H1 (cell line): ENCODE measurements around the gene S100A4. TPM values are rescaled to one million over a fixed set of nuclear protein-coding genes. Genes with fewer than 3 reads are reported as not detected.

ENCODE experiments used
- CTCF ChIA-PET: fragments of 300-600 bp; sonication (Branson Sonifier 250); formaldehyde crosslinking; loops from one replicate; lab custom pipeline; 2021; ENCODE audit not compliant: partially characterized antibody; lab: Charles Lee
- POLR2A ChIA-PET: fragments of 300-600 bp; sonication (Branson Sonifier 250); formaldehyde crosslinking; loops from one replicate; lab custom pipeline; 2021; ENCODE audit warnings: inconsistent platforms; ENCODE audit not compliant: partially characterized antibody; lab: Charles Lee
- DNase-seq, 2 experiments: peaks; one replicate each; pipeline versions ENCODE4 v3.0.0 to v3.0.0-alpha.2; 2010 to 2022; ENCODE audit warnings: low spot score in 2 of 2, low read depth in 1 of 2, mixed read lengths in 1 of 2
- FAIRE-seq: peaks from 2 replicates; lab custom pipeline; 2011; peaks lifted over from hg19 to GRCh38; lab: Jason Lieb, UNC
- H2AFZ ChIP-seq: 2 replicates; pipeline ENCODE4 v1.8.1; 2012; ENCODE audit warnings: low read length, inconsistent platforms
- H2AK5ac ChIP-seq: 2 replicates; pipeline ENCODE4 v1.6.1; 2013; ENCODE audit warnings: low read depth, low read length
- H2BK120ac ChIP-seq: replicated peaks from 2 replicates; pipeline ENCODE3; 2013; ENCODE audit warnings: low read depth, low read length, inconsistent platforms
- H2BK12ac ChIP-seq: 2 replicates; pipeline ENCODE4 v1.6.1; 2013; ENCODE audit warnings: low read depth, low read length
- H2BK15ac ChIP-seq: 2 replicates; pipeline ENCODE4 v1.6.1; 2013; ENCODE audit warnings: low read length
- H2BK20ac ChIP-seq: 2 replicates; pipeline ENCODE4 v1.6.1; 2013; ENCODE audit warnings: low read length
- H2BK5ac ChIP-seq: 2 replicates; pipeline ENCODE4 v1.6.1; 2013; ENCODE audit warnings: low read depth, low read length
- H3K14ac ChIP-seq: 2 replicates; pipeline ENCODE4 v1.6.1; 2013; ENCODE audit warnings: inconsistent platforms; ENCODE audit not compliant: insufficient read length
- H3K18ac ChIP-seq: 2 replicates; pipeline ENCODE4 v1.6.1; 2013; ENCODE audit warnings: low read length; ENCODE audit errors: extremely low read depth
- H3K23ac ChIP-seq: 2 replicates; pipeline ENCODE4 v1.6.1; 2013; ENCODE audit warnings: inconsistent platforms; ENCODE audit not compliant: insufficient read length
- H3K23me2 ChIP-seq: 2 replicates; pipeline ENCODE4 v1.6.1; 2013; ENCODE audit warnings: low read depth, low read length
- H3K27ac ChIP-seq: 2 replicates; pipeline ENCODE4 v1.6.1; 2011; ENCODE audit warnings: low read depth, low read length, inconsistent platforms
- H3K27me3 ChIP-seq, 4 experiments: replicated peaks in 1 of 4; 1 replicate in 1 of 4; 2 replicates in 3 of 4; pipeline versions ENCODE4 v1.6.1 to v1.8.1; 2011 to 2013; ENCODE audit warnings: low read length in 3 of 4, mild to moderate bottlenecking in 3 of 4, inconsistent platforms in 2 of 4, mixed read lengths in 2 of 4, moderate library complexity in 1 of 4; ENCODE audit not compliant: control insufficient read depth in 3 of 4, insufficient read depth in 3 of 4; ENCODE audit errors: extremely low read depth in 1 of 4
- H3K36me3 ChIP-seq, 4 experiments: 2 replicates each; pipeline versions ENCODE4 v1.6.1 to v1.8.1; 2011 to 2013; ENCODE audit warnings: mild to moderate bottlenecking in 4 of 4, low read length in 3 of 4, moderate library complexity in 2 of 4, control low read depth in 1 of 4, inconsistent platforms in 1 of 4; ENCODE audit not compliant: insufficient read depth in 4 of 4, control insufficient read depth in 2 of 4
- H3K4ac ChIP-seq: replicated peaks from 2 replicates; pipeline ENCODE3; 2013; ENCODE audit warnings: low read length, low read depth, mixed read lengths, inconsistent platforms; ENCODE audit not compliant: insufficient read length
- H3K4me1 ChIP-seq, 4 experiments: replicated peaks in 1 of 4; 1 replicate in 1 of 4; 2 replicates in 3 of 4; pipeline versions ENCODE4 v1.6.1 to v1.8.1; 2011 to 2013; ENCODE audit warnings: low read length in 3 of 4, inconsistent platforms in 2 of 4, mixed read lengths in 1 of 4; ENCODE audit not compliant: insufficient read depth in 4 of 4, control insufficient read depth in 3 of 4
- H3K4me2 ChIP-seq, 2 experiments: 2 replicates each; pipeline versions ENCODE4 v1.6.1 to v1.8.1; 2011 to 2013; ENCODE audit warnings: low read depth in 2 of 2, low read length in 2 of 2, control low read depth in 1 of 2, inconsistent platforms in 1 of 2, mild to moderate bottlenecking in 1 of 2; ENCODE audit not compliant: insufficient read depth in 1 of 2
- H3K4me3 ChIP-seq, 4 experiments: fragments of 200-600, 300-600 bp in 1 of 4; sonication (generic), shearing (Covaris generic), sonication (Bioruptor Twin) in 1 of 4; 2 replicates each; pipeline versions ENCODE4 v1.5.1 to v1.8.1; 2011 to 2016; ENCODE audit warnings: low read length in 4 of 4, low read depth in 3 of 4, control low read depth in 2 of 4, inconsistent platforms in 2 of 4, mild to moderate bottlenecking in 2 of 4, mixed read lengths in 1 of 4, moderate library complexity in 1 of 4; ENCODE audit not compliant: insufficient read depth in 2 of 4; ENCODE audit errors: extremely low read depth in 1 of 4
- H3K56ac ChIP-seq: replicated peaks from 2 replicates; pipeline ENCODE3; 2013; ENCODE audit warnings: low read depth, mild to moderate bottlenecking, mixed read lengths, low read length, inconsistent platforms; ENCODE audit not compliant: insufficient read length
- H3K79me1 ChIP-seq: 2 replicates; pipeline ENCODE4 v1.6.1; 2013; ENCODE audit warnings: low read depth, low read length, control low read depth
- H3K79me2 ChIP-seq, 2 experiments: 2 replicates each; pipeline versions ENCODE4 v1.6.1 to v1.8.1; 2012 to 2013; ENCODE audit warnings: low read length in 2 of 2, mild to moderate bottlenecking in 2 of 2, inconsistent platforms in 1 of 2; ENCODE audit not compliant: insufficient read depth in 2 of 2, control insufficient read depth in 1 of 2
- H3K9ac ChIP-seq, 4 experiments: replicated peaks in 1 of 4; 1 replicate in 1 of 4; 2 replicates in 3 of 4; pipeline versions ENCODE4 v1.6.1 to v1.8.1; 2011 to 2013; ENCODE audit warnings: low read depth in 3 of 4, low read length in 3 of 4, control low read depth in 2 of 4, mild to moderate bottlenecking in 2 of 4, moderate library complexity in 2 of 4, inconsistent platforms in 1 of 4; ENCODE audit errors: extremely low read depth in 1 of 4
- H3K9me3 ChIP-seq, 2 experiments: 2 replicates each; pipeline versions ENCODE4 v1.6.1 to v1.8.1; 2012 to 2013; ENCODE audit warnings: mild to moderate bottlenecking in 2 of 2, moderate library complexity in 2 of 2, control low read depth in 1 of 2, inconsistent platforms in 1 of 2, low read depth in 1 of 2, low read length in 1 of 2, mixed read lengths in 1 of 2; ENCODE audit not compliant: insufficient read depth in 2 of 2
- H4K20me1 ChIP-seq, 2 experiments: replicated peaks in 1 of 2; 2 replicates each; pipeline versions ENCODE3 to v1.8.1; 2011 to 2013; ENCODE audit warnings: inconsistent platforms in 2 of 2, low read length in 2 of 2, mild to moderate bottlenecking in 1 of 2; ENCODE audit not compliant: insufficient read depth in 2 of 2, control insufficient read depth in 1 of 2
- H4K5ac ChIP-seq: 2 replicates; pipeline ENCODE4 v1.6.1; 2013; ENCODE audit warnings: low read length, low read depth, mixed read lengths, inconsistent platforms; ENCODE audit not compliant: insufficient read length
- H4K8ac ChIP-seq: 2 replicates; pipeline ENCODE4 v1.8.0; 2013; ENCODE audit warnings: mild to moderate bottlenecking, moderate library complexity, low read length, inconsistent platforms; ENCODE audit not compliant: insufficient read depth; ENCODE audit errors: extremely low read depth
- H4K91ac ChIP-seq: replicated peaks from 2 replicates; pipeline ENCODE3; 2013; ENCODE audit warnings: low read length, mixed read lengths, inconsistent platforms; ENCODE audit not compliant: insufficient read length
- RAD21 ChIP-seq, 2 experiments: IDR thresholded peaks in 1 of 2; conservative IDR thresholded peaks in 1 of 2; 2 replicates each; pipeline ENCODE4 v1.6.1; 2011; ENCODE audit warnings: low read depth in 2 of 2, low read length in 2 of 2, improper control_type of control experiment in 1 of 2, inconsistent platforms in 1 of 2, mild to moderate bottlenecking in 1 of 2, moderate library complexity in 1 of 2
- RXRA ChIP-seq: IDR thresholded peaks from 2 replicates; pipeline ENCODE4 v1.6.1; 2011; ENCODE audit warnings: low read depth, mild to moderate bottlenecking, low read length, moderate library complexity; ENCODE audit not compliant: insufficient read depth
- WGBS, 2 experiments: shearing (Covaris generic) in 1 of 2; methylation state at CpG; one replicate each; pipeline versions ENCODE4 v1.1.6 to v1.1.7; 2013 to 2015; ENCODE audit warnings: low lambda C conversion rate in 2 of 2, mixed read lengths in 2 of 2, inconsistent platforms in 1 of 2, low coverage in 1 of 2, missing lambda C conversion rate in 1 of 2; ENCODE audit not compliant: insufficient replicate concordance in 2 of 2, insufficient coverage in 1 of 2, insufficient read length in 1 of 2; ENCODE audit errors: extremely low coverage in 1 of 2, missing lambda C conversion rate in 1 of 2; 5-methylcytosine and 5-hydroxymethylcytosine counted together
- polyA plus RNA-seq, 7 experiments: library from polyadenylated mRNA; depleted of rRNA in 3 of 7; stranded (reverse) in 5 of 7; unstranded in 2 of 7; fragments of >200 nt in 5 of 7; fragments of 200-250 nt in 2 of 7; gene quantifications; 1 replicate in 5 of 7; 2 replicates in 1 of 7; 4 replicates in 1 of 7; pipeline versions ENCODE4 v1.2.1 to v1.2.3, GENCODE V29; 2011 to 2013; ENCODE audit warnings: missing spikeins in 2 of 7, mixed read lengths in 2 of 7
- total RNA-seq: library from RNA; stranded (reverse); fragmentation: NEBNext Ultra II Directional; extraction: Animal tissue kit (Norgen Biotek cat#: 25700); gene quantifications from 2 replicates; pipeline ENCODE4 v1.2.1, GENCODE V29; 2021

The S100A4 gene
- total and polyA plus RNA-seq, 2 of the 8 experiments (the other 6 are each of a cell fraction or from before 2014, with no cell fraction given): 36.3 to 85.4 TPM

- DNase-seq (no peak), FAIRE-seq (no peak)
- Histone ChIP-seq H4K20me1 (no peaks in the 10 kb centered on the region), H4K5ac (no peak overlapping the region), H3K14ac (no peak overlapping the region), H2BK12ac (no peak overlapping the region), H2BK20ac (no peak overlapping the region), H3K4ac (no peak overlapping the region), H3K9ac (no peak overlapping the region), H3K27ac (no peak overlapping the region), H3K23ac (no peak overlapping the region), H4K8ac (no peak overlapping the region), H3K36me3 (no peaks in the 10 kb centered on the region), H3K56ac (no peak overlapping the region), H3K27me3 (peaks cover 0 to 8% (median 4%) of the 10 kb centered on the region in 4 experiments; a peak in 4 of 7 replicates), H2AK5ac (no peak overlapping the region; the same call in 1 of the 2 replicates), H3K23me2 (no peaks in the 10 kb centered on the region), H2BK15ac (no peak overlapping the region), H4K91ac (no peak overlapping the region), H3K79me1 (no peaks in the 10 kb centered on the region), H3K9me3 (no peaks in the 10 kb centered on the region), H3K79me2 (no peaks in the 10 kb centered on the region), H3K4me1 (peaks cover 0 to 3% (median 0%) of the 10 kb centered on the region in 4 experiments; a peak in 1 of 7 replicates), H3K4me3 (no peak overlapping the region), H2BK120ac (no peak overlapping the region), H3K18ac (no peak overlapping the region), H2AFZ (no peak overlapping the region), H3K4me2 (no peak overlapping the region), H2BK5ac (no peak overlapping the region)
- WGBS, 2 experiments: 64% methylated on average over 3 of the region's 3 CpGs; no CpG with 5 or more reads in 1 of the 2 experiments
- POLR2A ChIA-PET: no interaction called here
- CTCF ChIA-PET: interaction anchor here (0.6 to 4.6 kb wide), 5 partner anchors 7 to 114 kb away, joined by 3 to 28 read pairs (median 10); partner anchors contain the start of gene S100A13
- TF ChIP-seq RXRA (no peak), RAD21 (IDR thresholded peaks at IDR 0.05 in 1 of 2, conservative IDR thresholded peaks at IDR 0.05 in 1 of 2; ENCODE audit: low read depth in 2 of 2, low read length in 2 of 2) (0 out of 4 replicates have a peak, but pooled peaks of 1 of the 2 experiments have one; percentile 5)
Measured at GRCh38 chr1:153513023-153513422, 32.6 kb downstream of the S100A4 start.
